ENCODE data around the gene CUL2. TPM values are rescaled to one million over a fixed set of nuclear protein-coding genes. Genes with fewer than 3 reads are reported as not detected.
"Not testable (repeated sequence)": the region's sequence is repeated elsewhere in the genome, so short reads cannot be mapped to it uniquely, and the experiment has no call there.

The CUL2 gene
- total RNA-seq, 1 donor from 2014 or later = 43.4 TPM

GRCh38 chr10:35056133-35056532 lies 34.0 kb downstream of the CUL2 start:
- Mint-ChIP-seq H3K27ac (ENCODE audit: unreplicated experiment) (peak overlapping the region; percentile 79), H3K27me3 (ENCODE audit: unreplicated experiment) (peaks cover 1% of the 10 kb centered on the region)

DNA sequence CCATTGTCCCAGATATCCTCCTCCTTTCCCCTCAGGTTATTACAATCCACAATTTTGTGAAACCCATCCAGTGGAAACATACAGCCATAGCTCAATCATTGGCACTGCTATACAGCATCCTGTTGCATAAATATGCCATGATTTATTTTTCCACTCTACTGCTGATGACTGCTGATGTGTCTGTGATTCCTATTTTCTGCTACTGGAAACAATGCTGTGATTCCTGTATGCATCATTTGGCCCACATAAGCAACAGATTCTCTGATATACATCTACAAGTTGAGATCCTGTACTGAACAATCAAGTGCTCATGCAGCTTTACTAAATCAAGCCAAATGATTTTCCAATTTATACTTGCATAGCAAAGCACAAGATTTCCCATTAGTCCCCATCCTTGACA lies 39.6 kb downstream of the CUL2 start:
- Mint-ChIP-seq H3K9me3 (ENCODE audit: unreplicated experiment) (no peaks in the 10 kb centered on the region), H3K36me3 (ENCODE audit: low read depth, unreplicated experiment) (peaks cover 14% of the 10 kb centered on the region), H3K27ac (ENCODE audit: unreplicated experiment) (no peak overlapping the region), H3K4me1 (ENCODE audit: unreplicated experiment) (peaks cover 21% of the 10 kb centered on the region), H3K4me3 (ENCODE audit: unreplicated experiment) (no peak overlapping the region), H3K27me3 (ENCODE audit: unreplicated experiment) (no peaks in the 10 kb centered on the region)
- no peak for DNase-seq (ENCODE audit: low spot score)
- TF ChIP-seq, protein P1, sequence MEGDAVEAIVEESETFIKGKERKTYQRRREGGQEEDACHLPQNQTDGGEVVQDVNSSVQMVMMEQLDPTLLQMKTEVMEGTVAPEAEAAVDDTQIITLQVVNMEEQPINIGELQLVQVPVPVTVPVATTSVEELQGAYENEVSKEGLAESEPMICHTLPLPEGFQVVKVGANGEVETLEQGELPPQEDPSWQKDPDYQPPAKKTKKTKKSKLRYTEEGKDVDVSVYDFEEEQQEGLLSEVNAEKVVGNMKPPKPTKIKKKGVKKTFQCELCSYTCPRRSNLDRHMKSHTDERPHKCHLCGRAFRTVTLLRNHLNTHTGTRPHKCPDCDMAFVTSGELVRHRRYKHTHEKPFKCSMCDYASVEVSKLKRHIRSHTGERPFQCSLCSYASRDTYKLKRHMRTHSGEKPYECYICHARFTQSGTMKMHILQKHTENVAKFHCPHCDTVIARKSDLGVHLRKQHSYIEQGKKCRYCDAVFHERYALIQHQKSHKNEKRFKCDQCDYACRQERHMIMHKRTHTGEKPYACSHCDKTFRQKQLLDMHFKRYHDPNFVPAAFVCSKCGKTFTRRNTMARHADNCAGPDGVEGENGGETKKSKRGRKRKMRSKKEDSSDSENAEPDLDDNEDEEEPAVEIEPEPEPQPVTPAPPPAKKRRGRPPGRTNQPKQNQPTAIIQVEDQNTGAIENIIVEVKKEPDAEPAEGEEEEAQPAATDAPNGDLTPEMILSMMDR (IDR thresholded peaks at IDR 0.05; ENCODE audit: unreplicated experiment) = no peak

More at GRCh38 chr10:35056133-35056532, 34.0 kb downstream of the CUL2 start:
- no peak overlapping the region for H3K4me3 Mint-ChIP-seq (ENCODE audit: unreplicated experiment)
- H3K4me1 Mint-ChIP-seq (ENCODE audit: unreplicated experiment) = peaks cover 28% of the 10 kb centered on the region
- no peaks in the 10 kb centered on the region for H3K9me3 Mint-ChIP-seq (ENCODE audit: unreplicated experiment)
- peaks cover 16% of the 10 kb centered on the region for H3K36me3 Mint-ChIP-seq (ENCODE audit: low read depth, unreplicated experiment)
- DNase-seq (ENCODE audit: low spot score) = no peak
- TF ChIP-seq, protein P1 (IDR thresholded peaks at IDR 0.05; ENCODE audit: unreplicated experiment) = no peak

GRCh38 chr10:35046074-35046473 lies 44.1 kb downstream of the CUL2 start:
- no peak overlapping the region for H3K4me3 Mint-ChIP-seq (ENCODE audit: unreplicated experiment)
- H3K27ac Mint-ChIP-seq (ENCODE audit: unreplicated experiment) = no peak overlapping the region
- no peak for DNase-seq (ENCODE audit: low spot score)
- peaks cover 22% of the 10 kb centered on the region for H3K36me3 Mint-ChIP-seq (ENCODE audit: low read depth, unreplicated experiment)
- TF ChIP-seq, protein P1 (IDR thresholded peaks at IDR 0.05; ENCODE audit: unreplicated experiment) = no peak
- H3K9me3 Mint-ChIP-seq (ENCODE audit: unreplicated experiment) = no peaks in the 10 kb centered on the region
- H3K4me1 Mint-ChIP-seq (ENCODE audit: unreplicated experiment) = peaks cover 18% of the 10 kb centered on the region
- no peaks in the 10 kb centered on the region for H3K27me3 Mint-ChIP-seq (ENCODE audit: unreplicated experiment)

GRCh38 chr10:35045275-35045674 lies 44.9 kb downstream of the CUL2 start:
- Mint-ChIP-seq H3K36me3 (ENCODE audit: low read depth, unreplicated experiment) (peaks cover 15% of the 10 kb centered on the region), H3K4me1 (ENCODE audit: unreplicated experiment) (peaks cover 20% of the 10 kb centered on the region)
- not testable (repeated sequence) for H3K4me3 Mint-ChIP-seq (ENCODE audit: unreplicated experiment); H3K27ac Mint-ChIP-seq (ENCODE audit: unreplicated experiment); H3K9me3 Mint-ChIP-seq (ENCODE audit: unreplicated experiment); DNase-seq (ENCODE audit: low spot score); H3K27me3 Mint-ChIP-seq (ENCODE audit: unreplicated experiment)

GRCh38 chr10:35043796-35044344 lies 46.3 kb downstream of the CUL2 start:
- H3K9me3 Mint-ChIP-seq (ENCODE audit: unreplicated experiment) = no peaks in the 10 kb centered on the region
- TF ChIP-seq, protein P1 (IDR thresholded peaks at IDR 0.05; ENCODE audit: unreplicated experiment) = no peak
- peaks cover 14% of the 10 kb centered on the region for H3K4me1 Mint-ChIP-seq (ENCODE audit: unreplicated experiment)
- DNase-seq (ENCODE audit: low spot score) = no peak
- H3K4me3 Mint-ChIP-seq (ENCODE audit: unreplicated experiment) = no peak overlapping the region
- H3K27ac Mint-ChIP-seq (ENCODE audit: unreplicated experiment) = no peak overlapping the region
- peaks cover 14% of the 10 kb centered on the region for H3K36me3 Mint-ChIP-seq (ENCODE audit: low read depth, unreplicated experiment)
- H3K27me3 Mint-ChIP-seq (ENCODE audit: unreplicated experiment) = no peaks in the 10 kb centered on the region
